ENCODE measurements around the gene PAEP. TPM values are rescaled to one million over a fixed set of nuclear protein-coding genes. Genes with fewer than 3 reads are reported as not detected.

The PAEP gene
- total RNA-seq, 1 donor from 2014 or later: 0.39 TPM

GRCh38 chr9:135575995-135576631 lies 14.6 kb downstream of the PAEP start:
- no peaks in the 10 kb centered on the region for H4K20me1 ChIP-seq (ENCODE audit: insufficient read depth, low read length)
- H3K36me3 ChIP-seq (ENCODE audit: insufficient read depth, low read length): no peaks in the 10 kb centered on the region
- Mint-ChIP-seq H3K36me3 (ENCODE audit: low read depth, unreplicated experiment) (no peaks in the 10 kb centered on the region), H3K4me1 (ENCODE audit: low read depth, unreplicated experiment) (no peaks in the 10 kb centered on the region), H3K27ac (ENCODE audit: unreplicated experiment) (no peak overlapping the region), H3K27me3 (ENCODE audit: low read depth, unreplicated experiment) (peaks cover 16% of the 10 kb centered on the region), H3K4me3 (ENCODE audit: unreplicated experiment) (no peak overlapping the region), H3K9me3 (ENCODE audit: unreplicated experiment) (no peaks in the 10 kb centered on the region)
- H3K79me2 ChIP-seq (ENCODE audit: insufficient read depth, low read length): no peaks in the 10 kb centered on the region
- no peak overlapping the region for H2AFZ ChIP-seq (ENCODE audit: low read depth, low read length)
- H3K4me3 ChIP-seq (ENCODE audit: insufficient read depth, low read depth, low read length): no peak overlapping the region
- FAIRE-seq (no peak), DNase-seq (ENCODE audit: low read depth) (no peak)
- H3K9me3 ChIP-seq (ENCODE audit: insufficient read depth, low read depth, low read length): peaks cover 3% of the 10 kb centered on the region
- TF ChIP-seq CTCF (IDR thresholded peaks at IDR 0.05; ENCODE audit: insufficient read depth, low read depth, low read length) (no peak), EZH2 (IDR thresholded peaks at IDR 0.05; ENCODE audit: insufficient read depth, low read length) (no peak)
- no peak overlapping the region for H3K27ac ChIP-seq (ENCODE audit: low read depth, low read length)
- no peak overlapping the region for H3K9ac ChIP-seq (ENCODE audit: low read length)
- H3K4me2 ChIP-seq (ENCODE audit: low read length): no peak overlapping the region
- no peaks in the 10 kb centered on the region for H3K4me1 ChIP-seq (ENCODE audit: insufficient read depth, low read length)
- H3K27me3 ChIP-seq (ENCODE audit: insufficient read depth, low read length): no peaks in the 10 kb centered on the region

GRCh38 chr9:135577256-135577655 lies 15.7 kb downstream of the PAEP start:
- Histone ChIP-seq H3K9me3 (ENCODE audit: insufficient read depth, low read depth, low read length) (peaks cover 6% of the 10 kb centered on the region), H3K36me3 (ENCODE audit: insufficient read depth, low read length) (no peaks in the 10 kb centered on the region), H3K27me3 (ENCODE audit: insufficient read depth, low read length) (no peaks in the 10 kb centered on the region), H3K79me2 (ENCODE audit: insufficient read depth, low read length) (no peaks in the 10 kb centered on the region), H3K4me2 (ENCODE audit: low read length) (no peak overlapping the region), H3K9ac (ENCODE audit: low read length) (no peak overlapping the region), H3K4me3 (ENCODE audit: insufficient read depth, low read depth, low read length) (no peak overlapping the region), H2AFZ (ENCODE audit: low read depth, low read length) (no peak overlapping the region), H3K4me1 (ENCODE audit: insufficient read depth, low read length) (no peaks in the 10 kb centered on the region), H3K27ac (ENCODE audit: low read depth, low read length) (no peak overlapping the region), H4K20me1 (ENCODE audit: insufficient read depth, low read length) (no peaks in the 10 kb centered on the region)
- Mint-ChIP-seq H3K4me3 (ENCODE audit: unreplicated experiment) (no peak overlapping the region), H3K36me3 (ENCODE audit: low read depth, unreplicated experiment) (no peaks in the 10 kb centered on the region), H3K27ac (ENCODE audit: unreplicated experiment) (no peak overlapping the region), H3K27me3 (ENCODE audit: low read depth, unreplicated experiment) (peaks cover 23% of the 10 kb centered on the region), H3K9me3 (ENCODE audit: unreplicated experiment) (peaks cover 7% of the 10 kb centered on the region), H3K4me1 (ENCODE audit: low read depth, unreplicated experiment) (no peaks in the 10 kb centered on the region)
- no peak for TF ChIP-seq CTCF (IDR thresholded peaks at IDR 0.05; ENCODE audit: insufficient read depth, low read depth, low read length)
- no peak for TF ChIP-seq EZH2 (IDR thresholded peaks at IDR 0.05; ENCODE audit: insufficient read depth, low read length)
- FAIRE-seq: no peak
- DNase-seq (ENCODE audit: low read depth): no peak

- no peaks in the 10 kb centered on the region for H3K79me2 ChIP-seq (ENCODE audit: insufficient read depth, low read length)
- Mint-ChIP-seq H3K27me3 (ENCODE audit: low read depth, unreplicated experiment) (peaks cover 35% of the 10 kb centered on the region), H3K36me3 (ENCODE audit: low read depth, unreplicated experiment) (no peaks in the 10 kb centered on the region), H3K4me1 (ENCODE audit: low read depth, unreplicated experiment) (no peaks in the 10 kb centered on the region), H3K4me3 (ENCODE audit: unreplicated experiment) (no peak overlapping the region), H3K27ac (ENCODE audit: unreplicated experiment) (no peak overlapping the region), H3K9me3 (ENCODE audit: unreplicated experiment) (peaks cover 9% of the 10 kb centered on the region)
- no peaks in the 10 kb centered on the region for H3K4me1 ChIP-seq (ENCODE audit: insufficient read depth, low read length)
- H4K20me1 ChIP-seq (ENCODE audit: insufficient read depth, low read length): no peaks in the 10 kb centered on the region
- H3K27me3 ChIP-seq (ENCODE audit: insufficient read depth, low read length): no peaks in the 10 kb centered on the region
- DNase-seq (ENCODE audit: low read depth): no peak
- FAIRE-seq: no peak
- no peaks in the 10 kb centered on the region for H3K36me3 ChIP-seq (ENCODE audit: insufficient read depth, low read length)
- TF ChIP-seq EZH2 (IDR thresholded peaks at IDR 0.05; ENCODE audit: insufficient read depth, low read length): no peak
- TF ChIP-seq CTCF (IDR thresholded peaks at IDR 0.05; ENCODE audit: insufficient read depth, low read depth, low read length): no peak
- H3K9ac ChIP-seq (ENCODE audit: low read length): no peak overlapping the region
- no peak overlapping the region for H3K27ac ChIP-seq (ENCODE audit: low read depth, low read length)
- H3K9me3 ChIP-seq (ENCODE audit: insufficient read depth, low read depth, low read length): peaks cover 6% of the 10 kb centered on the region
- no peak overlapping the region for H2AFZ ChIP-seq (ENCODE audit: low read depth, low read length)
- H3K4me2 ChIP-seq (ENCODE audit: low read length): no peak overlapping the region
- H3K4me3 ChIP-seq (ENCODE audit: insufficient read depth, low read depth, low read length): no peak overlapping the region
Measured at GRCh38 chr9:135579356-135579755, 17.8 kb downstream of the PAEP start.

Measured in astrocyte (in vitro differentiated cells and primary cell).